Activated CD8-positive, alpha-beta memory T cell treated with anti-CD3 and anti-CD28 coated beads, Interleukin-2, amount 10 ng/mL, durations not matched to agents 7 days and 5 days (primary cell): ENCODE data around the gene TMEM106C. TPM values are rescaled to one million over a fixed set of nuclear protein-coding genes. Genes with fewer than 3 reads are reported as not detected.

Experiments used
- ATAC-seq: fragments of 150-1000 bp; cut with Tn5 transposase; one replicate; pipeline ENCODE4 v1.10.0; 2021; ENCODE audit warnings: moderate library complexity
- CTCF ChIA-PET: fragments of 350-600 bp; sonication (Branson Sonifier 250); formaldehyde crosslinking; loops from one replicate; lab custom pipeline; 2021; ENCODE audit warnings: antibody characterized with exemption; lab: Charles Lee
- DNase-seq: peaks from one replicate; pipeline ENCODE4 v3.0.0-alpha.2; 2020
- H3K27ac Mint-ChIP-seq: one replicate; pipeline ENCODE4 v1.8.0; 2021; ENCODE audit warnings: mild to moderate bottlenecking, mixed read lengths
- H3K27me3 Mint-ChIP-seq: one replicate; pipeline ENCODE4 v1.8.0; 2021; ENCODE audit warnings: mixed read lengths
- H3K36me3 Mint-ChIP-seq: one replicate; pipeline ENCODE4 v1.8.0; 2021; ENCODE audit warnings: mild to moderate bottlenecking, mixed read lengths
- H3K4me1 Mint-ChIP-seq: one replicate; pipeline ENCODE4 v1.8.0; 2021; ENCODE audit warnings: mixed read lengths
- H3K4me3 Mint-ChIP-seq: one replicate; pipeline ENCODE4 v1.8.0; 2021; ENCODE audit warnings: mild to moderate bottlenecking, moderate library complexity, mixed read lengths
- H3K9me3 Mint-ChIP-seq: one replicate; pipeline ENCODE4 v1.8.0; 2022; ENCODE audit warnings: low read depth, mixed read lengths
- total RNA-seq, 2 experiments: library from RNA; stranded (reverse); gene quantifications; one replicate each; pipeline ENCODE4 v1.2.3, GENCODE V29; 2021

TMEM106C gene
- total RNA-seq, 2 experiments from 2014 or later = 162 to 174 TPM

DNA sequence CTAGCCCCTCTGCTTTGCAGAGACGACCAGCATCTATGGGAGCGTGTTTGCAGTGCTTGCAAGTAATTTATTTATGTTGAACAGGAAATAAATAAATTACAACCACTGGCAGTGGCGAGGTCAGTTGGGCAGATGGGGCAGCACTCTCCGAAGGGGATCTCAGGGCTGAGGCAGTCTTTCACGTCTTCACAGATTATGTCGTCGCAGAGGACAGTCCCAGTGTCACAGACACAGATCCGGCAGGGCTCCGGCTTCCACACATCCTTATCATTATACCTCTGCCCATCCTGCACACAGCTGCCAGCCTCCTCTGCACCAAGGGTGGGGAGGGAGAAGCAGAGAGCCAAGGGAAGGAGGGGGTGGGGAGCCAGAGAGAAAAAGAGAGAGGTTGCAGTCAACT lies 36.4 kb downstream of the TMEM106C start:
- CTCF ChIA-PET = interaction anchor here (1.5 to 2.7 kb wide), 2 partner anchors 9 to 37 kb away, joined by 3 to 9 read pairs; partner anchors contain the start of gene TMEM106C
- H3K27me3 Mint-ChIP-seq = peaks cover 95% of the 10 kb centered on the region
- no peak for ATAC-seq

DNA sequence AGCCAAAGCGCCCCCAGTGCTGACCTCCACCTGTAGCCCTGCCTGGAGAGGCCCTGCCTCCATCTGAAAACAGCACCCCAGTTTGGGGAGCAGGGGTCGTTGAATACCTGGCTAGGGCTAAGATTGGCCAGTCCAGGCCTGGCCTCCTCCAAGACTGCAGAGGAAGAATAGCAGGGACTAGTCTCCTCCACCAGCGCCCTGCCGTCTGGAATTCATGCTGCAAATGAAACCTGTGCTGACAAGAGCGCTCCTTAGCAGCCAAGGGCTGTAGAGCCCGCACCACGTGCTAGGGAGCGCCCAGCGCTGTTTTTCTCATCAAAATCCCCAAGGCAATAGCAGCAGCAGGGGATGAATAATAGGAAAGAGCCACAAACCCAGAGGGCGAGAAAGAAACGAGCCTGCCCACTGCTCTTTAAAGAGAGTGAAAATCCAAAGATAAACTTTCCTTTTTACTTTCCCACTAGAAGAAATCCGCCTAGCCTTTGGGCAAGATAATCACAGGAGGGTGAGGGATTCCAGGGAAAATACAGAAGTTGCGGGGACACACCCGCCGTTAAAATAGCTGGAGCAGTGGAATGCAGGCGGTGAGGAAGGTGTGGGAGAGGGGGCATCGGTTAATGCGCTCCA lies 37.6 kb downstream of the TMEM106C start:
- Mint-ChIP-seq H3K4me1 (peaks cover 30% of the 10 kb centered on the region), H3K36me3 (no peaks in the 10 kb centered on the region), H3K27me3 (peaks cover 98% of the 10 kb centered on the region), H3K4me3 (peak overlapping the region; percentile 54), H3K9me3 (no peaks in the 10 kb centered on the region), H3K27ac (no peak overlapping the region)
- no peak for DNase-seq
- CTCF ChIA-PET = interaction anchor here (1.3 to 2.7 kb wide), 4 partner anchors 9 to 95 kb away, joined by 3 to 9 read pairs (median 4); partner anchors contain the start of gene TMEM106C
- ATAC-seq = no peak

More for the DNA sequence above, 36.4 kb downstream of the TMEM106C start:
- DNase-seq = no peak
- no peak overlapping the region for H3K27ac Mint-ChIP-seq
- H3K36me3 Mint-ChIP-seq = no peaks in the 10 kb centered on the region
- H3K4me3 Mint-ChIP-seq = no peak overlapping the region
- no peaks in the 10 kb centered on the region for H3K9me3 Mint-ChIP-seq
- peaks cover 30% of the 10 kb centered on the region for H3K4me1 Mint-ChIP-seq

DNA sequence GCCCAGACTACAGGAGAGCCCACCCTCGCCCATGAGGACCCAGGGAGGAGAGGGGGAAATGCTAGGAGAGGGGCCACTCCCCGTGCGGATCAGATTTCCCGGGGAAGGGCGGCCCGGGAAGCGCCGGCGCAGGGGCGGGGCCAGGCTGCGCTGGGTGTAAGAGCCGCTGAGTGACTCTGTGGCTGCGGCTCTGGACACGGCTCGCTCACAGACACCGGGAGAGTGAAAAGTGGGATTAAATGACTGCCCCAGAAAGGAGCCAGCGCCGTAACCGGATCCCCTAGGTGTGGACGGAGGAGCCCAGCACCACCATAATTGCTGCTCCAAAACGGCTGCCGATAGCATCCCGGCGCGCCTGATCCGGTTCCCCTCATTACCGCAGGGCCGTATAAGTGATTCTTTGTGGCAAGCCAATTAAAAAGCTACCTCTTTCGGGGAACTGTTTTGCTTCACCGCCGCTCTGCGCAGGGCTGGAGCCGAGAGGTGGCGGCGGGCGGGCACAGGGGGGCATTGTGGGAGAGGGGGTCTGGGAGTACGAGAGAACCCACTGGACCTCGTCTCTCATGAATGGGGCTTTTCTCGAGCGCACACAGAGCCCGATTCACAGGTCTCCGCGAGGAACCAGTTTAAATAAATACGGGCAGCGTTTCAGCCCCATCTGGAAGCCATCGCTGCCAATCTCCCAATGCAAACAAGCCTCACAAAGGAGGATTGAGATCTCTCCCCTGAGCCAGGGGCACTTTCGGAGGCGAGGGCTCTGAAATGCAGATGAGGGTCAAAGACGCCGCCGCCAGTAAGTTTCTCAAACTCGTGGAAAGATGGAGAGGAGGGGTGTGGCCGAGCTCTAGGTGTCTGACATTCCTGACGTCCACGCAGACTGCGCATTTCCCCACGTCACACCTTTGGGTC lies 38.4 kb downstream of the TMEM106C start:
- peak; percentile 52 for ATAC-seq
- Mint-ChIP-seq H3K36me3 (no peaks in the 10 kb centered on the region), H3K4me1 (peaks cover 30% of the 10 kb centered on the region), H3K4me3 (peak overlapping the region; percentile 54), H3K9me3 (no peaks in the 10 kb centered on the region), H3K27ac (no peak overlapping the region), H3K27me3 (peaks cover 97% of the 10 kb centered on the region)
- CTCF ChIA-PET = interaction anchor here (1.3 to 2.7 kb wide), 3 partner anchors 10 to 96 kb away, joined by 4 to 9 read pairs (median 5); partner anchors contain the start of gene TMEM106C
- DNase-seq = no peak

DNA sequence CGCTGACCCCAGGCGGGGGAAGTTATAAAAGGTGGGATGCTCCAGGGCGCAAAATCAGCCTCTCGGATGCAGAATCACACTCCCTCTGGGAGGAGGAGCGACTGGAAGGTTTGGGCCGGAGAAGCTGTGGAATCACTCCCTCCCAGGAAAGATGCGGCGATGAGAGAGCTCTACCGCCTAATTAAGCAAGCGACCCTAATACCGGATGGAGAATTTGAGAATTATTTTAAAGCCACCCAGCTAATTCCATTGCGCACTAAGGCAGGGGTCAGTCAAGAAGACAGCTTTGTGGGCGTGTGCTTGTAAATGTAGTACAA lies 39.0 kb downstream of the TMEM106C start:
- DNase-seq = no peak
- CTCF ChIA-PET = interaction anchor here (1.3 to 2.7 kb wide), 3 partner anchors 11 to 97 kb away, joined by 4 to 9 read pairs (median 5); partner anchors contain the start of gene TMEM106C
- H3K4me3 Mint-ChIP-seq = peak overlapping the region; percentile 54
- H3K27me3 Mint-ChIP-seq = peaks cover 97% of the 10 kb centered on the region
- H3K9me3 Mint-ChIP-seq = no peaks in the 10 kb centered on the region
- H3K36me3 Mint-ChIP-seq = no peaks in the 10 kb centered on the region
- peaks cover 30% of the 10 kb centered on the region for H3K4me1 Mint-ChIP-seq
- no peak overlapping the region for H3K27ac Mint-ChIP-seq
- no peak for ATAC-seq

DNA sequence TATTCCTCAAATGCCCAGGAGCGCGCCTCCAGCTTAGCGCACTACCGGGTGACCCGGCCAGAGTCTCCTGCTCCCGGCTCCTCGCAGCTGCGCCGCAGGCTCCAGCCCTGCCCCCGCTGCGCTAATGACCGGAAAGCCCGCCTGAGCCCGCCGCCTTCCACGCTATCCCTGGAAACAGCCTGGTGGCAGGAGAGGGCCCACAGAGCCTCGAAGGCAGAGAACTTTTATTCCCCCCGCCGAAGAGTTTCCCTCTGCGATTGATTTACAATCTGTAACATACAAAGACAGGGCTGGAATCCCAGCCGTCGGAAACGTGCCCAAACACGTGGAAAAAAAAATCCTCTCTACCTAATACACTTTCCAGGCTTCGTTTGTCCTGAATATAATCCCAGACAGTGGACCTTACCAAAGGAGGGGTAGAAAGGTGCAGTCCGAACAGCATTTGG lies 39.4 kb downstream of the TMEM106C start:
- CTCF ChIA-PET = interaction anchor here (1.4 to 2.7 kb wide), 2 partner anchors 11 to 40 kb away, joined by 5 to 9 read pairs; partner anchors contain the start of gene TMEM106C
- Mint-ChIP-seq H3K36me3 (no peaks in the 10 kb centered on the region), H3K4me3 (no peak overlapping the region), H3K4me1 (peaks cover 30% of the 10 kb centered on the region), H3K9me3 (no peaks in the 10 kb centered on the region), H3K27ac (peak overlapping the region; percentile 13), H3K27me3 (peaks cover 97% of the 10 kb centered on the region)
- DNase-seq = no peak
- ATAC-seq = no peak

DNA sequence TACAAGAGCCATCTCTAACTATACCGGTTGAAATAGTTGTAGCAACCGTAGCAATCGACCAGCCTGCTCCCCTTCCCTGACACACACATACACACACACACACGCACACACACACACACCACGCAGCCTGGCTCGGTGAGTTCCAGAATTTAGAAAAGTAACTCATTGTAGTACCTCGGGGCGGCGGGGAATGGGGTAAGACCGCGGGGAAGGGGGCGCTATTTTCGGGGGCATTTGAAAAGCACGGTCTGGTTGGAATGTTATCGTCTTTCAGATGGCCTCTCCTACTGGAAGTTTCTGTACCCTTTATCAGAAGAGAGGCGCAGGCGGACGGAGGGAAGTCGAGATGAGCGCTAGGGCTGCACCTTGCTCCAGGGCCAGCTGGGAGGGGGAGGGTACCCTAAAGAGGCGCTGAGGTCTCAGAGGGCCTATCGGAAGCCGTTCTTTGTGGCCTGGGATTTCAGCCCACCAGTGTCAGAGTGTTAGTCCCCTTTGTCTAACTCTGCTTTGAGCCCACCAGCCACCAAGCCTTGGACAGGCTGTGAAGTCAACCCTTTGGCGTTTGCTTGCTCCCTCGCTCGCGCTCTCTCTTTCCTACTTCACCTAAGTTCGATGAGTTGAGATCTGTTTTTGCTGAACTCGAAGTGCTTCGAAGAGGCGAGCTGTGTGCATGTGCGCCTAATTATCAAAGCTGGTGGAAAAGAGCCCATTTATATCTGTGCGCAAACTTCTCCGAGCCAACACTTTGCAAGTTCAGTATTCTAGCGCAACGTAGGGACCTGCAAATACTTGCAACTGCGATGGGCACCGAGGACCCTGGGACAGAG lies 40.0 kb downstream of the TMEM106C start:
- ATAC-seq (no peak), DNase-seq (no peak)
- H3K4me3 Mint-ChIP-seq = no peak overlapping the region
- peaks cover 97% of the 10 kb centered on the region for H3K27me3 Mint-ChIP-seq
- no peaks in the 10 kb centered on the region for H3K36me3 Mint-ChIP-seq
- H3K4me1 Mint-ChIP-seq = peaks cover 30% of the 10 kb centered on the region
- peak overlapping the region; percentile 13 for H3K27ac Mint-ChIP-seq
- CTCF ChIA-PET = no interaction called here
- H3K9me3 Mint-ChIP-seq = no peaks in the 10 kb centered on the region

DNA sequence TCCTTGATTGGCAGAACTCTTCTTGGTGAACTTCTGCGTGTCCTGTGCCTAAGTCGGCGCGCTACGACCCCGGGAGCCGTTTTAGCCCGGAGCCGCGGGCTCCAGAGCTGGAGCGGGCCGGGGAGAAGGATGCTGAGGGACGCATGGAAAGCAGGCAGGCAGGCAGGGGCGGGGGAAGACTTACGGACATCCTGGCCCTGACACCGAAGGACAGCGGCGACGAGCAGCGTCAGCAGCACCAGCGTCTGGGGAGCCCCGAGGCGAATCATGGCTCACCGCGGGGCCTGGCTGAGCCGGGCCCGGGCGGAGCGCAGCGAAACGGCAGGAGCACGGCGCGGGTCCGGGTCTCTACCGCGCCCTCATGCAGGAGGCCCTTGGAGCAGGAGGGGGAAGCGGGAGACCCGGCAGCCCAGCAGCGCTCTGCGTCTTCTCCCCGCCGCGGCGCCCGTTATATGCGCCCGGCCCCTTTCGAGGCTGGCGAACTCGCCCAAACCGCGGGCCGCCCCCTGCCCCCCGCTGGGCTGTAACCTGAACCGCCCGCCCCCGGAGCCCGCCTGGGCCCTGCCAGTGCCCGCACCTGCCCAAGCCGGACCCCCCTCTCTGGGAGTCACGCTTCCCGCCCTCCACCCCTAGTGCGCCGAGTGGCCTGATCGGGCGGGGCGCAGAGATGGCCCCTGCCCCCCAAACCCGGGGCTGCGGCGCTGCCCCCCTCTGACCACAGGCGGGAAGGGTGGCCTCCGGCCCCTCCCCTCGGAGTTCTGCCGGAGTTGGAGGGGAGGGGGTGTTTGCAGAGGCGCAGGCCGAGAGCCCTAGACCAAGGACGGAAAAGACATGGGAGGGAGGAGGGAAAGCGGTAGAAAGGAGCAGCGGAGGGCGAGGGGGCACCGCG lies 40.9 kb downstream of the TMEM106C start, which contains the start of gene COL2A1:
TSS of gene COL2A1 (minus strand) at position 424 of the 889 bp plus-strand sequence. CDS start at position 269, 155 bp downstream.
- Mint-ChIP-seq H3K27me3 (peaks cover 97% of the 10 kb centered on the region), H3K4me1 (peaks cover 30% of the 10 kb centered on the region), H3K27ac (peak within 1 kb of the TSS; percentile 10), H3K9me3 (no peaks in the 10 kb centered on the region), H3K36me3 (no peaks in the 10 kb centered on the region), H3K4me3 (peak within 1 kb of the TSS; percentile 25)
- ATAC-seq = peak; percentile 55
- DNase-seq = no peak
- CTCF ChIA-PET = interaction anchor here (1.0 kb wide), 1 partner anchor 12 kb away, joined by 3 read pairs; no protein-coding TSS in a partner anchor

DNA sequence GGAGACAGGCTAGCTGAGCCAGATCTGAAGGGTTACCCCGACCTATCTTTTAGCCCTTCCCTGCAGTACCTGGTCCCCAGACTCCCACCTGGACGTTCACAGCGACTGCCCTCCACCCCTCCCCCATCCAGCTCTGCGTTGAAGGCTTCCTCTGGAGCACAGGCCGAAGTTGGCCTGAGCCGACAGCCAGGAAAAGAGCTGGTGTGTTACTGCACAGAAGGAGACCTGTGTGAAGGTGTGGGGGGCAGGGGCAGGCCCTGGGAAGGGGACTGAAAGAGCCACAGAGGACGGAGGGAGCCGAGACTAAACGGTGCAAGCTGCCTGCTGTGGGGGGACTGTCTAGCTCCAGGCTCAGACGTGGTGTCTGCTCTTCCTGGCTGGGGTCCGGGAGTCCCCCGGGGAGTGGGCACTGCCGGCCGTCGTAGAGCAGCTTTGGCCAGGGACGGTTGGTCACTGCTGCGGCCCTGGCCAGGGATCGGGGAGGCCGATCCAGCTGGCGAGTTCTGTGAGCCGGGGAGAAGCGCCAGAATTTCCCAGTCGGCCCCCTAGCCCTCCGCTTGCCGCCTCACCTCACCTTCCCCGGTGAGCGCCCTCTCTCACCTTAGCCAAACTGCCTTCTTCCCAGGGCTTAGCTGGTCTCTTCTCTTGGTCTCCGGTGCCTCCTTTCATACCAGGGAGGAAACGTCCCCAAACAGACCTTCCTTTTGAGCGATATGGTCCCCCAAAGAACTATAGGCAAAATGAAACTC lies 41.8 kb downstream of the TMEM106C start:
- no peak overlapping the region for H3K27ac Mint-ChIP-seq

DNA sequence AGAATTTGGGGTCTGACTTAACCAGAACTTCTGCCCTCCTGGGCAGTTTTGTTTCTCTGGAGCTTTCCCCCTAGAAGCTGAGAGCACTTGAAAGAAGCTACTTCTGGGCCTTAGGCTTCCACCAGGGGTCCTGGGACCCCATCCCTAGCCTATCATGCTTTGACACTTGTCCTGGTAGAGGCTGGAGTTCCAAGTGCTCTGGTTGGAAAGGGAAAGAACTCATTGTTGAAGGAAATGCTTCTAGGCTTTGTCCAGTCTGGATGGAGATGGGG lies 42.3 kb downstream of the TMEM106C start:
- H3K27me3 Mint-ChIP-seq = peaks cover 94% of the 10 kb centered on the region
- H3K27ac Mint-ChIP-seq = no peak overlapping the region
- no peaks in the 10 kb centered on the region for H3K9me3 Mint-ChIP-seq
- DNase-seq = no peak
- no peaks in the 10 kb centered on the region for H3K36me3 Mint-ChIP-seq
- ATAC-seq = no peak
- CTCF ChIA-PET = interaction anchor here (1.1 to 1.3 kb wide), 2 partner anchors 43 to 177 kb away, joined by 3 to 6 read pairs; partner anchors contain the start of gene CCDC184
- peaks cover 30% of the 10 kb centered on the region for H3K4me1 Mint-ChIP-seq
- no peak overlapping the region for H3K4me3 Mint-ChIP-seq

More for the DNA sequence above, 41.8 kb downstream of the TMEM106C start:
- Mint-ChIP-seq H3K4me1 (peaks cover 30% of the 10 kb centered on the region), H3K36me3 (no peaks in the 10 kb centered on the region), H3K27me3 (peaks cover 96% of the 10 kb centered on the region), H3K9me3 (no peaks in the 10 kb centered on the region), H3K4me3 (no peak overlapping the region)
- DNase-seq (no peak), ATAC-seq (no peak)
- CTCF ChIA-PET = interaction anchor here (1.0 to 1.1 kb wide), 2 partner anchors 11 to 178 kb away, joined by 3 to 6 read pairs; partner anchors contain the start of gene CCDC184

DNA sequence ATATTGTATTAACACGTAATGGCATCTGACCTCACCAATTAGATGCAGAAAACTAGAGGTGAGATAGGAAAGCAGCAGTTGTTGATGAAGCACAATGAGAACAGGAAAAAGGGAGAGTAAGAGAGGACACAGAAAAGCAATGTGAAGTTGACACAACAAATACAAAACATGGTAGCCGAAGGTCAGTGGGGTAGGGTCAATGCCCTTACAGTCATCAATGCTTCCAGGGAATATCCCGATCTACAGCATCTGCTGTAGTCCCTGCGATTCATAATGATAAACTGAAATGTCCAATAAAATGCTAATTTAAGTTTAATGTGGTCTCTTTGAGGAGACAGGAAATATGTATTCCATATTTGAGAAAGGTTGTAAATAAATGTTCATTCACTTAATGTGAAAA lies 43.8 kb downstream of the TMEM106C start:
- H3K27ac Mint-ChIP-seq = no peak overlapping the region
- CTCF ChIA-PET = no interaction called here
- ATAC-seq (no peak), DNase-seq (no peak)
- H3K36me3 Mint-ChIP-seq = no peaks in the 10 kb centered on the region
- H3K4me3 Mint-ChIP-seq = no peak overlapping the region
- peaks cover 86% of the 10 kb centered on the region for H3K27me3 Mint-ChIP-seq
- no peaks in the 10 kb centered on the region for H3K9me3 Mint-ChIP-seq
- H3K4me1 Mint-ChIP-seq = peaks cover 15% of the 10 kb centered on the region

DNA sequence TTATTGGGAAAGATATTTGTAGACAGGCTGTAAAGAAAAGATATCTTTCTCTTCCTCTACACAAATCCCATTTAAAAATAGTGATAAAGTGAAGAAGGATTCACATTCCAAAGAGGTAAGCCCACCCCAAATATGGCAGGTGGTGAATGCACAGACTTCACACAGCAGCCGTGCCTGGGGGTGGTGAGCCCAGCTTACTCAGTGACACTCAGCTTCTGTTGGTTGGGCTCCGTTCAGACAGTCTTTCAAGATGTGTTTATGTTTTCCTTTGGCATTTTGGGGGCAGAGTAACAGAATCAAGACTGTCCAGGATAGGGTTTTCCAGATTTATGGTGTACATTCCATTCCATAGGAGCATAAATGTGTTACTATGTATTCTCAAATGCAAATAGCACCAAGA lies 45.0 kb downstream of the TMEM106C start:
- no peak overlapping the region for H3K4me3 Mint-ChIP-seq
- DNase-seq = no peak
- no peak overlapping the region for H3K27ac Mint-ChIP-seq
- no peaks in the 10 kb centered on the region for H3K36me3 Mint-ChIP-seq
- H3K4me1 Mint-ChIP-seq = peaks cover 4% of the 10 kb centered on the region
- CTCF ChIA-PET = no interaction called here
- no peak for ATAC-seq
- H3K9me3 Mint-ChIP-seq = no peaks in the 10 kb centered on the region
- H3K27me3 Mint-ChIP-seq = peaks cover 82% of the 10 kb centered on the region
